HG02885 (cell line): ENCODE measurements around the gene KLHL28.
A peak's percentile ranks its signal among the peaks of the same experiment; 100 is the strongest.

Experiments used
- ATAC-seq: cut with Tn5 transposase; IDR thresholded peaks from one replicate; pipeline ENCODE4 v1.9.1; 2021; ENCODE audit warnings: mild to moderate bottlenecking; ENCODE audit not compliant: unreplicated experiment, poor library complexity

Gene KLHL28

GRCh38 chr14:44898551-44898950, 63.2 kb downstream of the KLHL28 start:
- no peak for ATAC-seq

- ATAC-seq: no peak
These were observed 63.9 kb downstream of the KLHL28 start for GRCh38 chr14:44897845-44898151.

GRCh38 chr14:44897041-44897844, 64.5 kb downstream of the KLHL28 start:
- peak; percentile 91 for ATAC-seq

- ATAC-seq: peak; percentile 0
These were observed 65.3 kb downstream of the KLHL28 start for GRCh38 chr14:44896275-44897040.

- ATAC-seq: no peak
These were observed 66.0 kb downstream of the KLHL28 start for GRCh38 chr14:44895716-44896115.

- no peak for ATAC-seq
These were observed 68.2 kb downstream of the KLHL28 start for GRCh38 chr14:44893535-44893934.

GRCh38 chr14:44891726-44892372, 69.9 kb downstream of the KLHL28 start:
- peak; percentile 34 for ATAC-seq

GRCh38 chr14:44889595-44890471, 71.9 kb downstream of the KLHL28 start:
- ATAC-seq: no peak

- no peak for ATAC-seq
These were observed 74.2 kb downstream of the KLHL28 start for GRCh38 chr14:44887596-44887955.

GRCh38 chr14:44886860-44887595, 74.7 kb downstream of the KLHL28 start:
- no peak for ATAC-seq

GRCh38 chr14:44880791-44881190, 81.0 kb downstream of the KLHL28 start:
- no peak for ATAC-seq
